Vagina (tissue), 2 donors: ENCODE results near the gene FDPS. TPM values are rescaled to one million over a fixed set of nuclear protein-coding genes. Genes with fewer than 3 reads are reported as not detected.

Experiments used
- DNase-seq, 2 donors: peaks; one replicate each; pipeline ENCODE4 v3.0.0-alpha.2; 2017; ENCODE audit errors: extremely low spot score in 2 of 2
- H3K27ac ChIP-seq: fragments of 200-600 bp; sonication (generic); one replicate; pipeline ENCODE4 v1.5.1; 2019
- H3K27me3 ChIP-seq: fragments of 200-600 bp; sonication (generic); one replicate; pipeline ENCODE4 v1.5.1; 2019
- H3K36me3 ChIP-seq, 2 donors: fragments of 200-600 bp; sonication (generic); one replicate each; pipeline ENCODE4 v1.5.1; 2017 to 2019
- H3K4me1 ChIP-seq: fragments of 200-600 bp; sonication (generic); one replicate; pipeline ENCODE4 v1.5.1; 2019
- H3K4me3 ChIP-seq, 2 donors: fragments of 200-600 bp; sonication (generic); 1 replicate in 1 of 2; 2 replicates in 1 of 2; pipeline ENCODE4 v1.5.1; 2016 to 2019
- H3K9me3 ChIP-seq: fragments of 200-600 bp; sonication (generic); one replicate; pipeline ENCODE4 v1.5.1; 2019
- CTCF ChIP-seq, 3 experiments: fragments of 450-650 bp in 2 of 3; fragments of 200-600 bp in 1 of 3; sonication (generic) in 1 of 3; IDR thresholded peaks; one replicate each; pipeline ENCODE4 v1.5.1; 2017 to 2019; ENCODE audit warnings: antibody characterized with exemption in 3 of 3, mild to moderate bottlenecking in 2 of 3, moderate library complexity in 2 of 3
- POLR2A ChIP-seq, 2 donors: fragments of 450-650 bp; IDR thresholded peaks; one replicate each; pipeline ENCODE4 v1.6.1; 2017; ENCODE audit warnings: antibody characterized with exemption in 2 of 2, mild to moderate bottlenecking in 2 of 2, moderate library complexity in 2 of 2
- POLR2AphosphoS5 ChIP-seq, 2 donors: sonication (generic); formaldehyde crosslinking; IDR thresholded peaks; one replicate each; pipeline ENCODE4 v1.9.0; 2017; ENCODE audit warnings: antibody characterized with exemption in 2 of 2, mild to moderate bottlenecking in 2 of 2, low read depth in 1 of 2; ENCODE audit not compliant: insufficient read depth in 1 of 2
- intact Hi-C: fragments of 100-400 bp; cut with DNase I; formaldehyde crosslinking; loops from one replicate; pipeline ENCODE4 v1.15.1; 2023
- total RNA-seq: library from RNA; depleted of rRNA; stranded (reverse); fragments of >200 nt; gene quantifications from one replicate; pipeline ENCODE4 v1.2.3, GENCODE V29; 2016

Gene FDPS
- total RNA-seq, 1 donor from 2014 or later, result 71.0 TPM

- Histone ChIP-seq H3K27ac (no peak overlapping the region), H3K27me3 (no peaks in the 10 kb centered on the region), H3K36me3 (peaks cover 0 to 36% of the 10 kb centered on the region in 2 donors), H3K9me3 (no peaks in the 10 kb centered on the region), H3K4me3 (no peak overlapping the region), H3K4me1 (peaks cover 21% of the 10 kb centered on the region)
- intact Hi-C loops, result no loop called here
- DNase-seq, result no peak
- no peak for TF ChIP-seq POLR2A (IDR thresholded peaks at IDR 0.05)
- TF ChIP-seq CTCF (IDR thresholded peaks at IDR 0.05), result no peak
- TF ChIP-seq POLR2AphosphoS5 (IDR thresholded peaks at IDR 0.05; ENCODE audit: insufficient read depth in 1 of 2, low read depth in 1 of 2), result no peak
Observed at GRCh38 chr1:155329980-155330598, 21.4 kb downstream of the FDPS start.

GRCh38 chr1:155334962-155335361 lies 26.3 kb downstream of the FDPS start:
- intact Hi-C loops, result no loop called here
- no peak overlapping the region for H3K27ac ChIP-seq
- DNase-seq, result no peak
- peaks cover 0 to 51% of the 10 kb centered on the region in 2 donors for H3K36me3 ChIP-seq
- H3K4me3 ChIP-seq, result no peak overlapping the region
- H3K9me3 ChIP-seq, result no peaks in the 10 kb centered on the region
- TF ChIP-seq CTCF (IDR thresholded peaks at IDR 0.05), result no peak
- H3K27me3 ChIP-seq, result no peaks in the 10 kb centered on the region
- no peaks in the 10 kb centered on the region for H3K4me1 ChIP-seq

- H3K4me1 ChIP-seq, result no peaks in the 10 kb centered on the region
- intact Hi-C loops, result no loop called here
- no peak for DNase-seq
- H3K27ac ChIP-seq, result no peak overlapping the region
- TF ChIP-seq POLR2A (IDR thresholded peaks at IDR 0.05) (no peak), CTCF (IDR thresholded peaks at IDR 0.05) (no peak), POLR2AphosphoS5 (IDR thresholded peaks at IDR 0.05; ENCODE audit: insufficient read depth in 1 of 2, low read depth in 1 of 2) (no peak)
- H3K36me3 ChIP-seq, result peaks cover 0 to 80% of the 10 kb centered on the region in 2 donors
- no peaks in the 10 kb centered on the region for H3K27me3 ChIP-seq
- H3K4me3 ChIP-seq, result no peak overlapping the region
- H3K9me3 ChIP-seq, result no peaks in the 10 kb centered on the region
Observed at GRCh38 chr1:155339515-155340097, 30.9 kb downstream of the FDPS start.

DNA sequence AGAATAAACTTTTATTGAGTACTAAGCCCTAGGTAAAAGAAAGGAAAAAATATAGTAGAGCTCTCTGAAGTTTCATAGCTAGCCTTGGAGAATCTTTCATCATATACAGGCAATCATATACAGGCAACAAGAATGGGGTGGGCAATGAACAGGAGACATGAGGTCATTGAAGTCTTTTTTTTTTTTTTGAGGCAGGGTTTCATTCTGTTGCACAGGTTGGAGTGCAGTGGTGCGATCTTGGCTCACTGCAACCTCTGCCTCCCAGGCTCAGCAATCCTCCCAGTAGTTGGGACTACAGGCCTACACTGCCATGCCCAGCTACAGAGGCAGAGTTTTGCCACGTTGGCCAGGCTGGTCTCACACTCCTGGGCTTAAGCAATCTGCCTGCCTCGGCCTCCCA lies 34.2 kb downstream of the FDPS start:
- Histone ChIP-seq H3K4me3 (no peak overlapping the region), H3K4me1 (no peaks in the 10 kb centered on the region), H3K36me3 (peaks cover 0 to 91% of the 10 kb centered on the region in 2 donors), H3K27ac (no peak overlapping the region), H3K27me3 (no peaks in the 10 kb centered on the region), H3K9me3 (no peaks in the 10 kb centered on the region)
- intact Hi-C loops, result no loop called here
- TF ChIP-seq CTCF (IDR thresholded peaks at IDR 0.05), result no peak
- no peak for TF ChIP-seq POLR2AphosphoS5 (IDR thresholded peaks at IDR 0.05; ENCODE audit: insufficient read depth in 1 of 2, low read depth in 1 of 2)
- TF ChIP-seq POLR2A (IDR thresholded peaks at IDR 0.05), result no peak
- no peak for DNase-seq

DNA sequence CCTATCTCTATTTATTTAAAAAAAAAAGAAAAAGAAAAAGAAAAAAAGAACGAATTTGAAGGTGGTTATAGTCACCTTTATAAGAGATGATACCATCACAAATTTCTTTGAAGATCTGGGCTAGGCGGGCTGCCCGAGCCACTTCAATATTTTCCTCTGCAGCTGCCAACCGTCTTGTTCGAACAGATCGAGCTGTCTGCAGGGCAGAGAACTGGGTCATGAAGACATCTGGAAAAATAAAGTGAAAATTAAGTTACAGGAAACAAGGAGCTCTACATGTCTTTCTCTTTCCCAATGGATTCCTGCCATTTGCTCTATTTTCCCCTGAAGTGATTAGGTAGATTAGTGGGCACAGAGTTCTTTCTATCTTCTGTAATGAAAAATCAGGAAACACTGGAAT lies 44.0 kb downstream of the FDPS start:
- Histone ChIP-seq H3K4me3 (no peak overlapping the region), H3K27me3 (no peaks in the 10 kb centered on the region), H3K36me3 (peaks cover 4 to 94% of the 10 kb centered on the region in 2 donors), H3K27ac (no peak overlapping the region), H3K9me3 (no peaks in the 10 kb centered on the region), H3K4me1 (no peaks in the 10 kb centered on the region)
- no peak for DNase-seq
- intact Hi-C loops, result no loop called here
- TF ChIP-seq CTCF (IDR thresholded peaks at IDR 0.05), result no peak
- TF ChIP-seq POLR2A (IDR thresholded peaks at IDR 0.05), result no peak
- no peak for TF ChIP-seq POLR2AphosphoS5 (IDR thresholded peaks at IDR 0.05; ENCODE audit: insufficient read depth in 1 of 2, low read depth in 1 of 2)
